Measurements from ENCODE around the gene CCNB1.

DNA sequence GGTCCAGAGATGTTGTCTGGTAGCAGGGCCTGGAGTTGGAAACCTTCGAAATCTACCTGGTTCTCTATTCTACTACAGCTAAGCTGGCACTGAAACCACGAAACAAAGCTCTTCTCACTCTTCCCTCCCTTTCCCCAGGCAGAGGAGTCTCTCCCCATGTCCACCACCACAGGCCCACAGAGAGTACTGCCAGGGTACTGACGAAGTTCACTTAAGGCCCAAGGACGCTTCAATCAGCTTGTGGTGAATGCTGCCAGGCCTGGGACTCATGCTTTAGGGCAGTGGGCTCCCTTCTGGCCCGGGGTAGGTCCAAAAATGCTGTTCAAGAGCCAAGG is 17.3 kb upstream of the CCNB1 start:
- TF ChIP-seq CTCF (IDR thresholded peaks at IDR 0.05) (no peak), POLR2A (IDR thresholded peaks at IDR 0.05) (no peak)

Measured in lower leg skin (tissue), 3 donors.